IMR-90 (cell line): ENCODE measurements around the gene MGAT3. TPM values are rescaled to one million over a fixed set of nuclear protein-coding genes. Genes with fewer than 3 reads are reported as not detected.

Source experiments
- ATAC-seq: fragments of 200-7000 bp; cut with Tn5 transposase; 2 replicates; pipeline ENCODE4 v1.9.1; 2020; ENCODE audit warnings: low read depth, mild to moderate bottlenecking, moderate library complexity
- BruUV-seq: library from RNA; stranded (reverse); fragments of 400-500 nt; replicated peaks from 2 replicates; lab custom pipeline; 2021; lab: Mats Ljungman, UMichigan
- CTCF ChIA-PET: fragments of 300-600 bp; formaldehyde crosslinking; extraction: SDS; loops from one replicate; lab custom pipeline; 2021; ENCODE audit warnings: antibody characterized with exemption; lab: Yijun Ruan, JAX
- POLR2A ChIA-PET: fragments of 300-600 bp; sonication (Branson Sonifier 250); formaldehyde crosslinking; loops from one replicate; lab custom pipeline; 2022; ENCODE audit warnings: antibody characterized with exemption; ENCODE audit not compliant: unreplicated experiment; lab: Charles Lee
- DNase-seq: peaks from one replicate; pipeline ENCODE4 v3.0.0; 2013
- H2AFZ ChIP-seq: replicated peaks from 2 replicates; pipeline ENCODE3; 2013; ENCODE audit warnings: low read length, mild to moderate bottlenecking; ENCODE audit not compliant: poor library complexity
- H2AK5ac ChIP-seq: 2 replicates; pipeline ENCODE4 v1.6.1; 2013; ENCODE audit warnings: low read depth, low read length, inconsistent platforms
- H2AK9ac ChIP-seq: replicated peaks from 2 replicates; pipeline ENCODE3; 2013; ENCODE audit warnings: mild to moderate bottlenecking, low read depth, low read length, moderate library complexity; ENCODE audit not compliant: poor library complexity
- H2BK120ac ChIP-seq: 2 replicates; pipeline ENCODE4 v1.6.1; 2013; ENCODE audit warnings: low read depth, low read length, inconsistent platforms
- H2BK15ac ChIP-seq: 3 replicates; pipeline ENCODE4 v1.6.1; 2013; ENCODE audit warnings: low read depth, low read length, inconsistent platforms
- H2BK20ac ChIP-seq: 2 replicates; pipeline ENCODE4 v1.6.1; 2013; ENCODE audit warnings: low read depth, mild to moderate bottlenecking, inconsistent platforms, low read length, moderate library complexity
- H2BK5ac ChIP-seq: 2 replicates; pipeline ENCODE4 v1.6.1; 2013; ENCODE audit warnings: mild to moderate bottlenecking, low read depth, low read length, inconsistent platforms; ENCODE audit not compliant: poor library complexity, severe bottlenecking
- H3K14ac ChIP-seq: replicated peaks from 2 replicates; pipeline ENCODE4 v1.6.1; 2013; ENCODE audit warnings: low read depth, low read length, inconsistent platforms
- H3K18ac ChIP-seq: 2 replicates; pipeline ENCODE4 v1.6.1; 2013; ENCODE audit warnings: low read depth, low read length, control low read depth
- H3K23ac ChIP-seq: 2 replicates; pipeline ENCODE4 v1.6.1; 2013; ENCODE audit warnings: low read depth, low read length, inconsistent platforms
- H3K27ac ChIP-seq: 2 replicates; pipeline ENCODE4 v1.5.1; 2013; ENCODE audit warnings: mild to moderate bottlenecking, control low read depth, low read length; ENCODE audit not compliant: insufficient read depth
- H3K27me3 ChIP-seq: 2 replicates; pipeline ENCODE4 v1.6.1; 2013; ENCODE audit warnings: low read length; ENCODE audit not compliant: control insufficient read depth, insufficient read depth
- H3K36me3 ChIP-seq: 2 replicates; pipeline ENCODE4 v1.6.1; 2013; ENCODE audit warnings: low read length, mixed read lengths; ENCODE audit not compliant: control insufficient read depth, insufficient read depth
- H3K4ac ChIP-seq: 2 replicates; pipeline ENCODE4 v1.6.1; 2013; ENCODE audit warnings: low read depth, low read length, inconsistent platforms
- H3K4me1 ChIP-seq: 2 replicates; pipeline ENCODE4 v1.6.1; 2013; ENCODE audit warnings: low read length, mixed read lengths; ENCODE audit not compliant: control insufficient read depth, insufficient read depth
- H3K4me2 ChIP-seq: 2 replicates; pipeline ENCODE4 v1.6.1; 2013; ENCODE audit warnings: low read depth, mild to moderate bottlenecking, control low read depth, low read length, moderate library complexity
- H3K4me3 ChIP-seq: 2 replicates; pipeline ENCODE4 v1.5.1; 2013; ENCODE audit warnings: low read depth, mild to moderate bottlenecking, control low read depth, low read length, moderate library complexity; ENCODE audit not compliant: insufficient read depth
- H3K56ac ChIP-seq: 2 replicates; pipeline ENCODE4 v1.6.1; 2013; ENCODE audit warnings: low read length, inconsistent platforms; ENCODE audit not compliant: insufficient read depth; ENCODE audit errors: extremely low read depth
- H3K79me1 ChIP-seq, 2 experiments: 2 replicates each; pipeline ENCODE4 v1.6.1; 2013; ENCODE audit warnings: low read length in 2 of 2, inconsistent platforms in 1 of 2, low read depth in 1 of 2
- H3K9ac ChIP-seq: 2 replicates; pipeline ENCODE4 v1.6.1; 2013; ENCODE audit warnings: low read depth, low read length, control low read depth
- H3K9me1 ChIP-seq: 2 replicates; pipeline ENCODE4 v1.6.1; 2013; ENCODE audit warnings: low read length, inconsistent platforms; ENCODE audit not compliant: insufficient read depth
- H3K9me3 ChIP-seq: 2 replicates; pipeline ENCODE4 v1.6.1; 2013; ENCODE audit warnings: low read length; ENCODE audit not compliant: control insufficient read depth, insufficient read depth
- H4K20me1 ChIP-seq: 2 replicates; pipeline ENCODE4 v1.6.1; 2013; ENCODE audit warnings: low read length, inconsistent platforms; ENCODE audit not compliant: insufficient read depth
- H4K5ac ChIP-seq: 2 replicates; pipeline ENCODE4 v1.6.1; 2013; ENCODE audit warnings: mild to moderate bottlenecking, low read depth, low read length, control low read depth
- H4K8ac ChIP-seq, 2 experiments: 2 replicates each; pipeline ENCODE4 v1.6.1; 2013; ENCODE audit warnings: low read depth in 2 of 2, low read length in 2 of 2, control low read depth in 1 of 2, inconsistent platforms in 1 of 2
- H4K91ac ChIP-seq: 2 replicates; pipeline ENCODE4 v1.6.1; 2013; ENCODE audit warnings: low read depth, low read length, inconsistent platforms; ENCODE audit not compliant: insufficient read depth
- BHLHE40 ChIP-seq: fragments of 150-350 bp; IDR thresholded peaks from 2 replicates; pipeline ENCODE4 v1.6.1; 2016; ENCODE audit warnings: mild to moderate bottlenecking, low read depth, low read length
- CEBPB ChIP-seq: IDR thresholded peaks from 2 replicates; pipeline ENCODE4 v1.6.1; 2012; ENCODE audit warnings: low read depth, low read length, improper control_type of control experiment
- CHD1 ChIP-seq: IDR thresholded peaks from 2 replicates; pipeline ENCODE4 v1.6.1; 2012; ENCODE audit warnings: low read depth, low read length, improper control_type of control experiment
- FOS ChIP-seq: fragments of 150-350 bp; IDR thresholded peaks from 2 replicates; pipeline ENCODE4 v1.6.1; 2016; ENCODE audit warnings: low read depth, low read length
- MAFK ChIP-seq: IDR thresholded peaks from 2 replicates; pipeline ENCODE4 v1.6.1; 2012; ENCODE audit warnings: low read depth, low read length, improper control_type of control experiment
- NFE2L2 ChIP-seq: fragments of 150-350 bp; IDR thresholded peaks from 2 replicates; pipeline ENCODE4 v1.6.1; 2016; ENCODE audit warnings: low read depth, mild to moderate bottlenecking, low read length
- RAD21 ChIP-seq: IDR thresholded peaks from 2 replicates; pipeline ENCODE4 v1.6.1; 2012; ENCODE audit warnings: low read length, improper control_type of control experiment
- WGBS, 2 experiments: methylation state at CpG; one replicate each; pipeline versions ENCODE4 v1.1.5 to v1.1.7; 2013; ENCODE audit warnings: missing lambda C conversion rate in 2 of 2; ENCODE audit not compliant: insufficient read length in 1 of 2; ENCODE audit errors: extremely low coverage in 2 of 2; 5-methylcytosine and 5-hydroxymethylcytosine counted together
- dilution Hi-C: fragments of 300-500 bp; cut with HindIII; formaldehyde crosslinking; loops from one replicate; pipeline ENCODE4 v1.14.3; 2018; ENCODE audit warnings: low sequenced_read_pairs; ENCODE audit not compliant: unreplicated experiment
- in situ Hi-C: fragments of 300-500 bp; cut with MboI; formaldehyde crosslinking; loops from 3 replicates; pipeline ENCODE4 v1.14.3; 2019; ENCODE audit warnings: low sequenced_read_pairs, inconsistent platforms, mixed read lengths
- intact Hi-C: fragments of 100-400 bp; cut with micrococcal nuclease; formaldehyde crosslinking; loops from 2 replicates; pipeline ENCODE4 v1.10.0; 2022
- polyA plus RNA-seq, 3 experiments: library from polyadenylated mRNA; depleted of rRNA; stranded (reverse); fragments of >200 nt; gene quantifications; 2 replicates each; pipeline ENCODE4 v1.2.3, GENCODE V29; 2012; ENCODE audit warnings: low replicate concordance in 1 of 3
- total RNA-seq: library from RNA; depleted of rRNA; stranded (reverse); fragments of >200 nt; gene quantifications from 2 replicates; pipeline ENCODE4 v1.2.3, GENCODE V29; 2012
- TF ChIP-seq, protein P1 (sequence below): conservative IDR thresholded peaks from 2 replicates; pipeline ENCODE4 v1.5.1; 2012; ENCODE audit warnings: mild to moderate bottlenecking, low read depth, low read length, improper control_type of control experiment
- TF ChIP-seq, protein P2 (sequence below): fragments of 150-350 bp; IDR thresholded peaks from 2 replicates; pipeline ENCODE4 v1.6.1; 2016; ENCODE audit warnings: low read depth, mild to moderate bottlenecking, low read length, moderate library complexity, borderline replicate concordance
- TF ChIP-seq, protein P3 (sequence below): fragments of 150-350 bp; IDR thresholded peaks from 2 replicates; pipeline ENCODE4 v1.6.1; 2017; ENCODE audit warnings: mild to moderate bottlenecking, antibody characterized with exemption, low read length, low read depth

The MGAT3 gene
- total and polyA plus RNA-seq, 2 of the 4 experiments (the other 2 are of a cell fraction), result 0.36 to 1.1 TPM

DNA sequence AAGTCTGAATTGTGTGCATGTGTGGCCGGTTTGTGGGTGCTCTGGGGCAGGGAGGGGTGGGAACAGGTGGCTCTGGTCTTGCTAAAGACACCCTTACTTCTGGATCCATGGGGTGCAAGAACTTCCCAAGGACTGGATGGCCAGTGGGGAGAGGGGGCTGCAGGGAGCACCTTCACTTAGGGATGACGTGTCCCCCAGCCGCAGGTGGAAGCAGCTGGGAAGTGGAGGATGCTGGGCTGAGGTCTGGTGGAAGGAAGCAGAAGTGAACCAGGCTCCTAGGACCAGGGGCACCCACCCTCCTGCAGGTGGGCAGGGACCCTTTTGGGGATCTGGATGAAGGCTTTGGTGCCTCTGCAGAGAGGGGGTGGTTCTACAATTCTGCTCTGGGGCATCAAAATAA, 35.4 kb downstream of the MGAT3 start:
- Histone ChIP-seq H3K4me3 (no peak overlapping the region), H3K56ac (no peak overlapping the region), H3K14ac (no peak overlapping the region), H3K9me1 (peaks cover 22% of the 10 kb centered on the region), H4K91ac (no peak overlapping the region), H2AK5ac (no peak overlapping the region), H3K9me3 (no peaks in the 10 kb centered on the region), H4K5ac (no peak overlapping the region), H2AK9ac (no peak overlapping the region), H3K36me3 (no peaks in the 10 kb centered on the region), H4K20me1 (peaks cover 12% of the 10 kb centered on the region; the same call in 1 of the 2 replicates), H3K4me2 (no peak overlapping the region), H3K4ac (no peak overlapping the region; the same call in 1 of the 2 replicates), H3K9ac (no peak overlapping the region), H3K27me3 (no peaks in the 10 kb centered on the region), H2BK5ac (no peak overlapping the region), H2BK20ac (no peak overlapping the region), H4K8ac (no peak overlapping the region), H2BK15ac (no peak overlapping the region), H3K27ac (no peak overlapping the region), H3K79me1 (peaks cover 0 to 8% of the 10 kb centered on the region in 2 experiments; a peak in 1 of 4 replicates), H3K18ac (no peak overlapping the region), H2AFZ (no peak overlapping the region), H3K23ac (no peak overlapping the region), H3K4me1 (peaks cover 8% of the 10 kb centered on the region), H2BK120ac (no peak overlapping the region)
- intact Hi-C loops (loop anchor here (10.0 kb wide), 2 partner anchors 57 to 317 kb away; no protein-coding TSS in a partner anchor), dilution Hi-C loops (no loop called here), in situ Hi-C loops (no loop called here)
- no CpG with 5 or more reads among the region's 3 CpGs for WGBS, 2 experiments
- no peak for DNase-seq
- BruUV-seq, result no TSS peak
- ChIA-PET CTCF (no interaction called here), POLR2A (no interaction called here)
- ATAC-seq, result no peak
- TF ChIP-seq MAFK, result no peak
- TF ChIP-seq RAD21, result no peak
- no peak for TF ChIP-seq FOS
- TF ChIP-seq CEBPB, result no peak
- TF ChIP-seq, protein P1, sequence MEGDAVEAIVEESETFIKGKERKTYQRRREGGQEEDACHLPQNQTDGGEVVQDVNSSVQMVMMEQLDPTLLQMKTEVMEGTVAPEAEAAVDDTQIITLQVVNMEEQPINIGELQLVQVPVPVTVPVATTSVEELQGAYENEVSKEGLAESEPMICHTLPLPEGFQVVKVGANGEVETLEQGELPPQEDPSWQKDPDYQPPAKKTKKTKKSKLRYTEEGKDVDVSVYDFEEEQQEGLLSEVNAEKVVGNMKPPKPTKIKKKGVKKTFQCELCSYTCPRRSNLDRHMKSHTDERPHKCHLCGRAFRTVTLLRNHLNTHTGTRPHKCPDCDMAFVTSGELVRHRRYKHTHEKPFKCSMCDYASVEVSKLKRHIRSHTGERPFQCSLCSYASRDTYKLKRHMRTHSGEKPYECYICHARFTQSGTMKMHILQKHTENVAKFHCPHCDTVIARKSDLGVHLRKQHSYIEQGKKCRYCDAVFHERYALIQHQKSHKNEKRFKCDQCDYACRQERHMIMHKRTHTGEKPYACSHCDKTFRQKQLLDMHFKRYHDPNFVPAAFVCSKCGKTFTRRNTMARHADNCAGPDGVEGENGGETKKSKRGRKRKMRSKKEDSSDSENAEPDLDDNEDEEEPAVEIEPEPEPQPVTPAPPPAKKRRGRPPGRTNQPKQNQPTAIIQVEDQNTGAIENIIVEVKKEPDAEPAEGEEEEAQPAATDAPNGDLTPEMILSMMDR, result no peak
- TF ChIP-seq, protein P2, sequence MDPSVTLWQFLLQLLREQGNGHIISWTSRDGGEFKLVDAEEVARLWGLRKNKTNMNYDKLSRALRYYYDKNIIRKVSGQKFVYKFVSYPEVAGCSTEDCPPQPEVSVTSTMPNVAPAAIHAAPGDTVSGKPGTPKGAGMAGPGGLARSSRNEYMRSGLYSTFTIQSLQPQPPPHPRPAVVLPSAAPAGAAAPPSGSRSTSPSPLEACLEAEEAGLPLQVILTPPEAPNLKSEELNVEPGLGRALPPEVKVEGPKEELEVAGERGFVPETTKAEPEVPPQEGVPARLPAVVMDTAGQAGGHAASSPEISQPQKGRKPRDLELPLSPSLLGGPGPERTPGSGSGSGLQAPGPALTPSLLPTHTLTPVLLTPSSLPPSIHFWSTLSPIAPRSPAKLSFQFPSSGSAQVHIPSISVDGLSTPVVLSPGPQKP, result no peak
- no peak for TF ChIP-seq NFE2L2
- TF ChIP-seq CHD1, result no peak
- no peak for TF ChIP-seq BHLHE40
- TF ChIP-seq, protein P3, sequence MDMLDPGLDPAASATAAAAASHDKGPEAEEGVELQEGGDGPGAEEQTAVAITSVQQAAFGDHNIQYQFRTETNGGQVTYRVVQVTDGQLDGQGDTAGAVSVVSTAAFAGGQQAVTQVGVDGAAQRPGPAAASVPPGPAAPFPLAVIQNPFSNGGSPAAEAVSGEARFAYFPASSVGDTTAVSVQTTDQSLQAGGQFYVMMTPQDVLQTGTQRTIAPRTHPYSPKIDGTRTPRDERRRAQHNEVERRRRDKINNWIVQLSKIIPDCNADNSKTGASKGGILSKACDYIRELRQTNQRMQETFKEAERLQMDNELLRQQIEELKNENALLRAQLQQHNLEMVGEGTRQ, result no peak
